NCI-H2107 treated with DMSO at 0.1 percent for 48 hours (cell line): ENCODE measurements around the gene SYTL3.

Experiments used
- DNase-seq: peaks from one replicate; lab custom pipeline; 2025; ENCODE audit not compliant: unreplicated experiment; lab: John Stamatoyannopoulos, UW

Gene SYTL3

DNA sequence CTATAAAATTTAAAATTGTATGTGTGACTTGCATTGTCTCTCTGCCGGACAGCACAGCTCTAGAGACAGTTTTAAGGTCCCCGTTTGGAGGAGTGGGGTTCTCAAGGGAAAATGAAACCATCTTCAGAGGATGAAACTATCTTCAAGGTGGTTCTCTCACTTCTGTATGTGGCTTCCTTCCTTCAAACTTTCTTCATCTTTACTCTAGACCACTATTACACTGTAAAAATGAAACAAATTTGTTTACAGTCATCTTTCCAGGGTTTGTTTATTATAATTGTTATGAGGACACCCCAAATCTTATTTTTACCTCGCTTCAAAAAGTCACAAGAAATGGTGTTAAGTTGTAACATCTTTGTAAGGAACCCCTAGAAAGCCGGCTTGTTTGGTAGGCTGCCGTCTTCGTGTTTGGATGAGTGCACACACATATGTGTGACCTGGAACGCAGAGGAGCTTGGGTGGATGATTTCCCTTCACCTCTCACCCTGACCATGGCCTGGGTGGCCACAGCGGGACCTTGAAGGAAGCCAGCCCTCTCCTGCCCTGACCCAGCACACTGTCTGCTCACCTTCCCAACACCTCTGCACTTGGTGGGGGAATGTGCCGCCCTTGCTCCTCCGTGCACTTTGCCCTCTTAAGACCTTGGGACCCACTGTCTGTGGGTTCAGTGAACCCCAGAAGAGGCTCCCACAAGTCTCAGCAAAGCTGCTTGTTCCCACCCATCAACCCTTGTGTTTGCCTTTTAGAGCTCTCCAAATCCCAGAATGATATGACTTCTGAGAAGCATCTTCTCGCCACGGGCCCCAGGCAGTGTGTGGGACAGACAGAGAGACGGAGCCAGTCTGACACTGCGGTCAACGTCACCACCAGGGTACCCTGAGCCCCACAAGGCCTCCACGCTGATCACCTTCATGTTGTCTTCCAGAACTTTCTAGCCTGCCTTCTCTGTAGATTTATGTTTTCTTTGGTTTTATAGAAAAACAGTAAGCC lies 67.8 kb downstream of the SYTL3 start:
- DNase-seq = no peak

DNA sequence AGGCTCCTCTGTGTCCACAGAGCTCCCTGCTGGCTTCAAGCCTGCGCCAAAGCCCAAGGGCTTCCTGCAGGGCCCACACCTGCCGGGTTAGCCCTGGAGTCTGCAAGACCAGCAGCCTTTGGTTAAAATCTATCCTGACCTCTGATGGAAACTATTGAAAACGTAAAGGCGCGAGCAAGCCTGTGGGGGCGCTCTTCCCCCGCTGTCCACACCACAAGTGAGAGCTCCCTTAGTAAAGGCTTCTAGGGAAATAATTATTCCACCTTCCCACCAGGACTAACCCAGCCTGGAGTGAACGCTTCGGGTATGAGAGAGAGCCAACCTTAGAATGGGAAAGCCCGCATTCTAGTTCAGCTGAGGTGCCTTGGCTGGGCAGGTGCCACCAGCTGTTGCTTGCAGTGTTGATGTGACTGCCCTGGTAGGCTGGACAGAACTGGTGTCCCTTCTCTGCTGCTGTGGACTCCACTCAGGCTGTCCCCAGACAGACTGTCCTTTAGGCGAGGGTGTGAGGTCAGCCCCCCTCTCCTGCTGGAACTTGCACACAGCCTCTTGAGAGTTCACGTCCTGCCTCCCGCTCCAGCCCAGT lies 68.7 kb downstream of the SYTL3 start:
- no peak for DNase-seq

DNA sequence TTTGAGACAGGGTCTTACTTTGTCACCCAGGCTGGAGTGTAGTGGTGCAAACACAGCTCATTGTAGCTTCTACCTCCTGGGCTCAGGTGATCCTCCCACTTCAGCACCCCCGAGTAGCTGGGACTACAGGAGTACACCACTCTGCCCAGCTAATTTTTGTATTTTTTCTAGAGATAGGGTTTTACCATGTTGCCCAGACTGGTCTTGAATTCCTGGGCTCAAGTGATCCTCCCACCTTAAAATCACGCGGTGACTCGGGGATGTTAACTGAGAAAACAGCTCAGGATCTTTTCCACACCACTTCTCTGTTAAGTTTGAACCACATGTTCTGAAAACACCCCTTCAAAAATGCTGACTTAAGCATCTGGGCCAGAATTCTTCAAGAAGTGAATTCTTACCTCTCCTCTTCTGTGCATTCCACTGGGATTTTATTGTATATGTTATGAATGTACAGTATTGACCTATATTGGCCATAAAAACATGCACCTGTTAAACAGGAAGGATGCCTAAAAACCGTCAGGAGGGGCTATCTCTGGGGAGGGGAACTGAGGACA lies 72.4 kb downstream of the SYTL3 start:
- no peak for DNase-seq

DNA sequence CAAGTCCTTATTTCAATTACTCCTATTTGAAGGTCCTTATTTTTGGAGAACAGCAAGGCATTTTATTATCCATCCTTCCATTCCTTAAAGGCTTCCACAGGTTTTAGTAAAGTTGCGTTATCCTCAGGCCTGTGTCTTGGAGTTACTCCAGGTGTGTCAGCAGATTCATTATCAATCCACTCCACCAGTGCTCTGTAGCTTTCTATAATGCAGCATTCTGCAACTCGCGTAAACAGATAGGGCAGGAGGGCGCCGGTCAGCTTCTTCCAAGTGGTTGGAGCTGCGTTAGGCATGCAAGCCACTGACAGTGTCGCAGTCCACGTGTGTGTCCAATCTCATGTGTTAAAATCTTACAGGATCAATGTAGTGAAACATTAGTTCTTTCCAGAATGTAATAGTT lies 75.8 kb downstream of the SYTL3 start:
- no peak for DNase-seq

DNA sequence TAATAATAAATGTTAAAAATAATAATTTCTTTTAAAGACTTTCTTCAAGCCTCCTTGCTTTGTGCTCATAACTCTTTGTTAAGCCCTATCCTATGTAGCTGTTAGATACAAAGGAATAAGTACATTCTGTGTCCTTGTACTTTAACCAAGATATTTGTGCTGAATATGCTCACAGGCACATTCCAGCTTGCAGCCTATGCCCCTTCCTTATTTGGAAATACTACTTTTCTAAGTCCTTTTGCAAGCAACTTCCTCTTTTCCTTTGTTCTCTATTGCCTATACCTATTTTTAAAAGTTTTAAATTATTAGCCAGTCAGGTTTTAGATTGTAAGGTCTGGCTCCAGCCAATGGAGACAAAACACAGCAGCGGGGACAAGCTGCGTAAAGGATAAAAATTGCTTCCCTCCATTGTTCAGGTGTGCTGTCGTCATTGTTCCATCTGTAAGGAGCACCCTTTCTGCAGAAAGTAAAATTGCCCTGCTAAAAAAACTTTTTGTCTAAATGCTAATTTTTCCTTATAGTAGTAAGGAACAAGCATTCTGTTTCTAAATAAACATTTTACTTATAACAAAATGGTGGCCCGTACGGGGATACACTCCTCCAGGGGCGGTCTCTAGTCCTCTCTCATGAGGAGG lies 80.2 kb downstream of the SYTL3 start:
- no peak for DNase-seq

DNA sequence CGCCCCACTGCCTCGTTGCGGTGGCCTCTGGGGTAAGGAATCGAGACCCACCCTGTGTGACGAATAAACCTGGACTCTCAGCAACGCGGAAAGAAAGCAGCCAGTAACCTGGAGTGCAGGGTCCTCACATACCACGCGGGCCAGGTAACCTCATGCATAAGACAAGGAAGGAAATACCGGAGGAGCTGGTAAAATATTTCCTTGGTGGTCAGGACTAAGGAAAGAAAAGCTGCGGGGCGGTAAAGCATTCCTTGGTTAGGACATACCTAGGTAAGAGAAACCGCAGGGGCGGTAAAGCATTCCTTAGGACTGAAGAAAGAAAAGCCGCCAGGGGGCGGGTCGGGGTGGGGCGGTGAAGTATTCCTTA lies 80.7 kb downstream of the SYTL3 start:
- DNase-seq = no peak

DNA sequence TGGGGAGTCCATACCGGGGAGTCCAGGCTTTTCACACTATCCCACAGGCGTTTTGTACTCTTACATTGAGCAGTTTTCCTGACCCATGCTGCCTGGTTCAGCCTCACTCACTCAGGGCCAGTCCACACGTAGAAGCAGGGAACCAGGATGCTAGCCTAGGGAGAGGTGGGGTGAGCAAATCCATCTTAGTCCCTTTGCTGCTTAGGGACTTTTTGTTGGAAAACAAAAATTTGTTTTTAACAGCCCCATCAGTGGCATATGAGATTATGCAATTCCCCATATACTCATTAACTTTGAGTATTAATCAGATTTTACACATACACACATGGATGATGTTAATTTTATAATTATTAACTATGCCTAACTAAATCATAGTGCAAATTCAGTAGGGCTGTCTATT lies 85.2 kb downstream of the SYTL3 start:
- DNase-seq = no peak

DNA sequence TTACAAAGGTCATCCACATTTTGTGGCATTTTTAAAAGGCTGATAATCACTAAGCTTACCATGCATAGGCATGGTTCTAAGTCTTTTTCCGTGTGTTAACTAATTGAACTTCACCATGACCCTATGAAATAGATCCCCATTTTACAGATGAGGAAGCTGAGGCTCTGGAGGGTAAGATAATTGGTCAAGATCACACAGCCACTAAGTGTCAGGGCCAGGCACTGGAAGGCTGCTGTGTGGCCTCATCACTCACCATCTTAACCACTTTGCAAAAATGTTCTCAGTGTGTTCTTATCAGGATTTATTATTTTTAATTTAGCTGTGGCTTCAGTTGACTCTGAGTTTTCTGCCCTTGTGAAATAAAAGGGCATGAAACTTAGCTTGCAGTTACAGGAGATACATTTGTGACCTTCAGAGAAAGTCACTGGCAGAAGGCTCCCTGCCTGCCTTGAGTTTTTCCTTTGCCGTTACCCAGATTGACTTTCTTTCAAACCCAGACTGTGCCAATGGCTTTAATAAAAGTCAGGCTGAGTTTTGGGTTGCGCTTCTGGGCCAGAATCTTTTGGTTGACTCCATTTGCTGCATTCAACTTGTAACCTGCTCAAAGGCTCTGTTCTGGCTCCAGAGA lies 87.3 kb downstream of the SYTL3 start:
- DNase-seq = no peak

DNA sequence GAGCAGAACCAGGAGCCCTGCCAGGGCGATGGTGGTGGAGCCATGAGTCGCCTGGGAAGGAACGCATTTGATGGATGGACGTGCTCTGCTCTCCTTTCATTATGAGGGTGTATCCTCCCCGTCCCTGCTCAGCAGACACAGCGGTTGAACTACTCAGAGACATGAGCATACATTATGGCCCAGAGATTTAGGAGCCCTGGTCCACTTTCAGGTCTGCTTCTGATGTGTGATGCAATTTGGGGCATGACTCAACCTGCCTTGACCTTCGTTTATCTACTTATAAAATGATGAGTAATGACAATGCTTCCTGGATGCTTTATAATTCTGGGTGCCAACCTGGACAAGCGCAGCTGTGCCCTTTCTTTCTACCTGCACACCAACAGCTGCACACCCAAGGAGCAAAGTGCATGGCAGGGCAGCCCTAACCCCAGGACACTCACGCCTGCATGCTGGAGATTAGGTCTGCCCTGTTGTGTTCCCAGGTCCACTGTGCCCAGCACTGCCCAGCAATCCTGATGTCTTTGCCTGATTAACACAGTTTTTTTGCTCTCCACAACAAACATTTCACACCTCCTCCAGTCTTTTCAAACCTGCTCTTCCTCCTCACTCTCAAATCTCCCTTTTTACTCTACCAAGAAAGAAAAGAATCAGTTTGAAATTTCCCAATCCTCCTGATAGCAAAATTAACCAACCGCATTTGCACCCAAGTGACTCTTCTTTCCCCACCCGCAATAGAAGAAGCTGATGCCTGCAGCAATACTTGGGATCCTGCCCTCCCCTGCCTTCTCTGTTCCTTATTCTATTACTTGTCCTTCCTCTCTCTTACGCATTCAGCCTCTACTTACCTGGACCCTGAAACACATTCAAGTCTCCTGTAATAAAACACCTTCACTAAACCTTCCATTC lies 88.1 kb downstream of the SYTL3 start:
- no peak for DNase-seq

DNA sequence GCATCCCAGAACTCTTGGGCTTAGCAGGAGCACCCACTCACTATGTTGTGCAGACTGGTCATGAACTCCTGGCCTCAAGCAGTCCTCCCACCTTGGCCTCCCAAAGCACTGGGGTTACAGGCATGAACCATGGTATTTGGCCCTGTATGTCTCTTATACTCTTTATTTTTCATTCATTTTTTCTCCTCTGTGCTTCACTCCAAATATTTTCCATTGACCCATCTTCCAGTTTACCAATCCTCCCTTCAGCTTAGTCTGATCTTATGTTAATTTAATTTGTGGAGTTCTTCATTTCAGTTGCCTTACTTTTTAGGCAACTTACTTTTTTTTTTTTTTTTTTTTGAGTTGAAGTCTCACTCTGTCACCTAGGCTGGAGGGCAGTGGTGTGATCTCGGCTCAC lies 89.8 kb downstream of the SYTL3 start:
- DNase-seq = no peak

DNA sequence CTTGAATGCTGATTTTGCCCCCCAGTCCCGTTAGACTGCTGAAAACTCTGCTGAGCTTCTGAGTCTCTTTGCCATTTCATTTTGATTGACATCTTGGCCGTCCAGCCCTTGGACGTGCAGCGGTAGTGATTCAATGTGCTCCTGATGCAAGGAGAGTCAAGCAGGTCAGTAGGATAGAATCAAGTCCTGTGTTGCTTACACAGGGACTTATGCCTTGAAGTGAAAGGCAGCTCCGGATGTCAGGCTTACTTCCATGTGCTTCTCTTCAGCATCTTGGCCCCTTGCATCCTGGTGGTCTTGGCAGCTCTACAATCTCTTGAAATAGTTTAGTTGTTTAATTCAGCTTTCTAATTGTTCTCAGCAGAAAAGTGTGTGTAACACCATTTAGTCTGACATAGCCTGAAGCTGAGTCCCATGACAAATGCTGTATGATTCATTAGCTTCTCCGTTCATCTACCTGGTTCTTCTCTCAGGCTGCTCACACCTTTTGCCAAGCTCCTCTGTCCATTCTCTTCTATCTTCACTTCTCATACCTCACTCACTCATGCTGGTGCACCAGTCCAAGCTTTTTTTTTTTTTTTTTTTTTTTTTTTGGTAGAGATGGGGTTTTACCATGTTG lies 93.3 kb downstream of the SYTL3 start:
- no peak for DNase-seq

DNA sequence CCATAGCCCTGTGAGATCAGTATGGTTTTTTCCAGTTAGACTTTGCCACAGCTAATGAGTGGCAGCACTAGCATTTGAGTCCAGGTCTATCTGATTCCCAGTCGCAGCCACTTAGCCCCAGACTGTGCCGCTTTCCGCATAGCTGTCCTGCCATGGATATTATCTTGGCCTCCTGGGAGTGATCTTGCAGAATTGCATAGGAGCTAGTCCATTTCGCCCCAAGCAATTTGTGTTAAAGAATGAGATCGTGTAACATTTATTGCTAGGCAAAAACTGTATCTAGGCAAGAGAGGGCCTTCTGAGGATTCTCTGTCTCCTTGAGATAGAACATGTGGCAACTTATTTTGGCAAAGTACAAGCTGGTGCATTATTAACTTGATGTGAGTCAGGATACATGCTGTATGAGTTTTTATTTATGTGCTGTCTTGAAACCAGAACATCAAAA lies 95.2 kb downstream of the SYTL3 start:
- no peak for DNase-seq

DNA sequence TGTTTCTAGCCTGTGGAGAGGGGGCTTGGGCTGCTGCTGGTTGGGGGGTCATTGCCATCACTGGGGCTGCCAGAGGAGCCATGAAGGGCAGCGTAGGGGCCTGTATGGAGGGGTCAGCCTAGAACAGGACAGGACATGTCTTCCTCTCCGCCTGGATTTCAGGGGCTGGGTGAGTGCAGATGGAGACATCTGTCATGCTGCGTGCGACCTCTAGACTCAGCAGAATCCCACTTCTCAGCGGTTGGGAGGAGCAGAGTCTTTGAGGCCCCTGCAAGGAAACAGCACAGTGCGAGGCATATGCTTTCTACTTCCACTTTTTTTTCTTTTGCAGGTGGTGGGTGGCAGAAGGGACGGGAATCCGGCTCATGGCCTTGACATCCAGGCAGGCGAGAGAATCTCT lies 101.4 kb downstream of the SYTL3 start:
- DNase-seq = no peak

DNA sequence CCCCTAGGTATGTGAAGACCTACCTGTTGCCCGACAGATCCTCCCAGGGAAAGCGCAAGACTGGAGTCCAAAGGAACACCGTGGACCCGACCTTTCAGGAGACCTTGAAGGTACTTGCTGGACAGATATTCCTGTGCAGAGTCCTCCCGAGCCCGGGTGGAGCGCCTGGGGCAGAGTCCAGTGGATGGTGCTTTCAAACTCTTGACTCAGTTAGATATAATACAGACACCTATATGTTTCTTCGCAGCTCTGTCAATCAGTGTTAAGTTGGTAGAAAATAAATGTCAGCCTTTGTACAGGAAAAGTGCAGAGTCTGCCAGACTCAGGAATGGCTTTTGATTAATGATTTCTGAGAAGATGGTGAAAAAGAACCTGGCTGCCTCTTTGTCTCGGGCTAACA lies 102.1 kb downstream of the SYTL3 start:
- DNase-seq = no peak

DNA sequence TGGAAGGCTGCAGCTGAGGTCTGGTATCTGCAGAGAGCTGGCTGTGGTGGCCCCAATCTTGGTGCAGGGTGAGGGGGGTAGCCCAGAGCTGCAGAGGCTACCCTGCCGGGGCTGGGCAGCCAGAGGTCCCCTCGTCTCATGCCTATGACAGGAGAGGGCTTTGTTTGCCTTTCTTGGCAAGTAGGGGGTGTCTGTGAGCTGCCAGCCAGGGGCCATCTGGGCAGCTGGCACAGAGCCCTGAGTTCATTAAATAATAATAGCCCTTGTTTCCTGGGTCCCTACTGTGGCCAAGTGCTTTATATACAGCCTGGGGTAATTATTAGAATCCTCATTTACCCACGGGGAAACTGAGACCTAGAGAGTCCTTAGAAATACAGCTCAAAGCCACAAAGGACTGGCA lies 102.8 kb downstream of the SYTL3 start:
- DNase-seq = no peak

DNA sequence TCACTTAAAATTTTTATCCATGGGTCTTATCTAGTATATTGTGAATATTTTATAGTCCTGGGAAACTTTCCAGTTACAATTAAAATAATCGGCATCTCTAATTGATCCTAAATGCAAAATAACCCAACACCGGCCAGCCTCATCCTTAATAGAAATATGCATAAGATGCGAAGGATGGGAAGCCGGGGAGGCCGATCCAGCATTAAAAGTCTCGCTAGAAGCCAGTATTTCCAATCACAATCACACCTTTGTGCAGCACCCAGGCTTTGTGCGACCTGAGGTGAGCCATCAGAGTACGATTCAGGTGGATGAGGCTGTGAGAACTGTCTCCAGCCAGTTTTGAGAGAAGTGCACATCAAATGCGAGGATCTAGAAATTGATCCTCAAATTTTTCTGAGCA lies 104.0 kb downstream of the SYTL3 start:
- DNase-seq = no peak

DNA sequence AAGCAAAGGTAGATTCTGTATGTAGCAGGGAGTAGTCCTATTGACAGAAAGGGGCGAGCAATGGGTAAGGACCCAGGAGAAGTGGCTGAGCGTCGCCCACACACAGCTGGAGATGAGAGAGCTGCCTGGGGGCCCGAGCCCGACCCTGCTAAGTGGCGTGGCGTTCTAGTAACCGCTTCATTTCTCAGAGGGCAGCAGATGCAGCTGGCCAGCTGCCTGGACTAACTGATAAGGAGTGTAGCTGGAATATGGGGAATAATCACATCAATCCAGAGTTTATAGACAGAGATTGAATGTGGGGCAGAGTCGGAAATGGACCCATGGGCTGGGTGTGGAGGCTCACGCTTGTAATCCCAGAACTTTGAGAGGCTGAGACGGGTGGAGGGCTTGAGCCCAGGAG lies 104.9 kb downstream of the SYTL3 start:
- DNase-seq = no peak

DNA sequence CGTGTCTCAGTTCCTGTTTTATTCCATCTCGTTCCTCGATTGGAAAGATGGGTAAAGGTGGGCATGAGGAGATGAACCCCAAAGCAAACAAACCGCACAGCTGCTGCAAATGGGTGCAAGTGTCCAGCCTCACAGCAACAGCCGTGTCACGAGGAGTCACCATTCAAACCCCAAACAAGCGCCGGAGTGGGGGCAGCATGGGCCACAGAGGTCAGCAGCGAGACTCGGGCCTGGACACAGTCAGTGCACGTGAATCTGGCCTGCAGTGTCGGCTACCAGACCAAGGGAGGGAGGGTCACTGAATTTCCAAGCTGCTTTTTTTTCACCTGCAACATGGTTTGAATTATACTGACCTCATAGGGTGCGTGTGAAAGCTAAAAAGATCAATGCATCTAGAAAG lies 105.8 kb downstream of the SYTL3 start:
- no peak for DNase-seq

DNA sequence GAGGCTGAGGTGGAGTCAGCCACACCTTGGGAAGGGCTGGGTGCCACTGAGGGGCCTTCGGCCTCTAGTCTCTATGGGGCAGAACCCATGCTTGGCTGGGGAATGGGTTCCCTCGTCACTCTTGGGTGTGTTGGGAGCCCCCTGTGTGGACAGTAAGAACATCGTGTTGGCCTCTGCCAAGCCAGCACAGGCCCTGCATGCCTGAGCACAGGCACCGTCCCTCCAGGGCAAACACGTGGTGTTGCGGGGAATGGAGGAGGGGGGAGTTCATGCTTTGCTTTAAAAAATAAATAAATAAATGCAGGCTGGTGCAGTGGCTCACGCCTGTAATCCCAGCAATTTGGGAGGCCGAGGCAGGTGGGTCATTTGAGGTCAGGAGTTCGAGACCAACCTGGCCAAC lies 106.3 kb downstream of the SYTL3 start:
- DNase-seq = no peak
